NCI-H446 (cell line): ENCODE results near the gene HEBP1.

Source experiments
- DNase-seq, 2 experiments: peaks; one replicate each; lab custom pipeline; 2025; lab: John Stamatoyannopoulos, UW

HEBP1 gene

DNA sequence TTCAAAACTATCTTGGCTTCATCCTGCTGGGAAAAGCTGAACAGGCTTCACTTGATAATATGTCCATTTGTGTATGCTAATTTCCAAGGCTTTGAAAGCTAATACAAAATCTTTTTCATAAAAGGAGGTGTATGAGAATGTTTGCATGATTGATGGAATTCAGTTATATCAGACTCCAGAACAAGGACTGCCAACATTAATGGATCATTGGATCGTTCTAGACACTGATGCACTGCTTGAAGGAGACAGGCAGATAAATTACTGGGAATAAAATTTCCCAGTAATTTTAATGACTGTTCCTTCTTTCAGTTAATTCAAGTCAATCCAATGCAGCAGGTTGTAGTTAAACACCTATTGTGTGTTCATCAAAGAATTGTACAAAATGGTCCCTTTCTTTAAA is 48.6 kb downstream of the HEBP1 start:
- DNase-seq = no peak

DNA sequence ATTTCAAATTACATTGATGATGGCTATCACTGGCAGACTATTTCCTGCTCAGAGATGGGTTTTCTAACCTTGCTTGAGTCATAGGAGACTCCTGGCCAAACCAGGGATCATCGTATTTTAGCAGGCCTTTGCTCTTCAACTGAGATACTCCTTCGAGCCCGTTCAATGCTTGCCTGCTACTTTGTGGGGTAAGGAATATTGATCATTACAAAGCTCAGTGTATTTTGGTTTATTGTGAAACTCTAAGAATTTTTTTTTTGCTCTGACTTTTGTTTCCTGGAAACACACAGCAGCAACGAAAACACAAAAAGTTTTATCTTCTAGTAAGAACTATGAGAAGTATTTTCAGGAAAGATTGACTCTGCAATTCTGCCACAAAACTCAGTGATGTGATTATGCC is 52.2 kb downstream of the HEBP1 start:
- no peak for DNase-seq

- DNase-seq = no peak
Observed at GRCh38 chr12:12946686-12947355, 53.2 kb downstream of the HEBP1 start.

- no peak for DNase-seq
Observed at GRCh38 chr12:12945591-12945990, 54.5 kb downstream of the HEBP1 start.

- no peak for DNase-seq
Observed at GRCh38 chr12:12943586-12944260, 56.3 kb downstream of the HEBP1 start.

GRCh38 chr12:12941450-12942350 is 58.4 kb downstream of the HEBP1 start:
- DNase-seq = no peak

- no peak for DNase-seq
Observed at GRCh38 chr12:12939888-12940287, 60.2 kb downstream of the HEBP1 start.

GRCh38 chr12:12938541-12938940 is 61.5 kb downstream of the HEBP1 start:
- DNase-seq = no peak

DNA sequence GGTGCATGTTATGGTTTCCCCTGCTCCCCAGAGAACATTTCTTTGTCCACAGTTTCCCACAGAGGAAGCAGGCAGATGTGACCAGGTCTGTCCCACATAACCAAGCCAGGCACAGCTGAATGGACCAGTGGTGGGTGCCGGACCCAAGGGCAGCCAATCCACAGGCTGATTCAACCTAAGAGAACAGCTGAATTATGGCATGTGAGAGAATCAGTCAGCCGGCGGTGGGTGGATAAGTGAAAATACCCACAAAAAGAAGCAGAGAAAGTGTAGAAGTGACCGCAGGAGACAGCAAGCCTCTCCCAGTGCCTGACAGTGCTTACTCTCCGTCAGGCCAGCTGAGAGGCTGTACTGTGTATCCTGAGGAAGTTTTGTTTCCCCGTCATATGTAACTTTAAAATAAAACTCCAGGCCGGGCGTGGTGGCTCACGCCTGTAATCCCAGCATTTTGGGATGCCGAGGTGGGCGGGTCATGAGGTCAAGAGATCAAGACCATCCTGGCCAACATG is 63.0 kb downstream of the HEBP1 start:
- no peak for DNase-seq

DNA sequence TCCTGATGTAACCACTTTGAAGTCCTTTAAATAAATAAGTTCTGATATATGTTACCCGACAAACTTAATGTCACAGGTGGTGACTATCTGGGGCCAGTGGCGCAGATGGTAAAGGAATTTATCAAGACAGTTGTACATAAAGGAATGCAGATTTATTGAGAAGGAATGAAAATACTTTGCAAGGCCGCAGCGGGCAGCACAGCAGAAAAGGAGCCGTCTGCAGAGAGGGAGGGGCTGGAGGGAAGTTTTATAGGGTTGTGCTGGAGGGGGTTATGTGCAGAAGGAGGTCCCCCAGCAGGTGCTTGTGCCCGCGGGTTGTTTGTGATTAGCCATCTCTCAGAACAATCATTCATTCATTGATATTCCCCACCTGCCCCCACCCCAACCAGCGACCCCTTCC is 65.5 kb downstream of the HEBP1 start:
- no peak for DNase-seq

DNA sequence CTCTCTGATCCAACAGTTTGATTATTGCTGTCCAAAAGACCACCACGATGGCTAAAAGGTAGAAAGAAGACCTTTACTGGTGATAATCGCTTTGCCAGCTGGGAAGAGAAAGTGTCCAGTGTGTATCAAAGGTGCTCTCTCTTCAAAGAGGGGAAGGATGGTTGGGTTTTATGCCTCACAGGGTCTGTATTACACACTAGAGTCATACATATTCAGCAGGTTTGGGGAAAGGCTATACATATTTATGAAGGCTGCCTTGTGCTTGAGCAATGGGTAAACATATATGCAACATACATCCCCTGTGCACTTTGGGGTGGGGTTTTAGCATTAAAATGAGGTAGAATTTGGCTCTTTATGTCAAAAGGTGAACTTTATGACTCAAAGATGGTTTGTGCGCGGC is 66.3 kb downstream of the HEBP1 start:
- DNase-seq = no peak

- no peak for DNase-seq
Observed at GRCh38 chr12:12930633-12931219, 69.3 kb downstream of the HEBP1 start.

GRCh38 chr12:12929696-12930095 is 70.4 kb downstream of the HEBP1 start:
- no peak for DNase-seq

- DNase-seq = peak in 1 of 2 experiments; percentile 60
Observed at GRCh38 chr12:12927211-12928079, 72.6 kb downstream of the HEBP1 start.

- DNase-seq = no peak
Observed at GRCh38 chr12:12926571-12927071, 73.4 kb downstream of the HEBP1 start.

- no peak for DNase-seq
Observed at GRCh38 chr12:12925388-12925787, 74.7 kb downstream of the HEBP1 start.
